Vagina (tissue), 2 donors: Measurements from ENCODE around the gene MYG1. TPM values are rescaled to one million over a fixed set of nuclear protein-coding genes. Genes with fewer than 3 reads are reported as not detected.
"Not testable (repeated sequence)": the region's sequence is repeated elsewhere in the genome, so short reads cannot be mapped to it uniquely, and the experiment has no call there.

Experiments used
- DNase-seq, 2 donors: peaks; one replicate each; pipeline ENCODE4 v3.0.0-alpha.2; 2017; ENCODE audit errors: extremely low spot score in 2 of 2
- H3K27ac ChIP-seq: fragments of 200-600 bp; sonication (generic); one replicate; pipeline ENCODE4 v1.5.1; 2019
- H3K27me3 ChIP-seq: fragments of 200-600 bp; sonication (generic); one replicate; pipeline ENCODE4 v1.5.1; 2019
- H3K36me3 ChIP-seq, 2 donors: fragments of 200-600 bp; sonication (generic); one replicate each; pipeline ENCODE4 v1.5.1; 2017 to 2019
- H3K4me1 ChIP-seq: fragments of 200-600 bp; sonication (generic); one replicate; pipeline ENCODE4 v1.5.1; 2019
- H3K4me3 ChIP-seq, 2 donors: fragments of 200-600 bp; sonication (generic); 1 replicate in 1 of 2; 2 replicates in 1 of 2; pipeline ENCODE4 v1.5.1; 2016 to 2019
- H3K9me3 ChIP-seq: fragments of 200-600 bp; sonication (generic); one replicate; pipeline ENCODE4 v1.5.1; 2019
- CTCF ChIP-seq, 3 experiments: fragments of 450-650 bp in 2 of 3; fragments of 200-600 bp in 1 of 3; sonication (generic) in 1 of 3; IDR thresholded peaks; one replicate each; pipeline ENCODE4 v1.5.1; 2017 to 2019; ENCODE audit warnings: antibody characterized with exemption in 3 of 3, mild to moderate bottlenecking in 2 of 3, moderate library complexity in 2 of 3
- POLR2A ChIP-seq, 2 donors: fragments of 450-650 bp; IDR thresholded peaks; one replicate each; pipeline ENCODE4 v1.6.1; 2017; ENCODE audit warnings: antibody characterized with exemption in 2 of 2, mild to moderate bottlenecking in 2 of 2, moderate library complexity in 2 of 2
- POLR2AphosphoS5 ChIP-seq, 2 donors: sonication (generic); formaldehyde crosslinking; IDR thresholded peaks; one replicate each; pipeline ENCODE4 v1.9.0; 2017; ENCODE audit warnings: antibody characterized with exemption in 2 of 2, mild to moderate bottlenecking in 2 of 2, low read depth in 1 of 2; ENCODE audit not compliant: insufficient read depth in 1 of 2
- intact Hi-C: fragments of 100-400 bp; cut with DNase I; formaldehyde crosslinking; loops from one replicate; pipeline ENCODE4 v1.15.1; 2023
- total RNA-seq: library from RNA; depleted of rRNA; stranded (reverse); fragments of >200 nt; gene quantifications from one replicate; pipeline ENCODE4 v1.2.3, GENCODE V29; 2016

The MYG1 gene
- total RNA-seq, 1 donor from 2014 or later = 41.5 TPM

DNA sequence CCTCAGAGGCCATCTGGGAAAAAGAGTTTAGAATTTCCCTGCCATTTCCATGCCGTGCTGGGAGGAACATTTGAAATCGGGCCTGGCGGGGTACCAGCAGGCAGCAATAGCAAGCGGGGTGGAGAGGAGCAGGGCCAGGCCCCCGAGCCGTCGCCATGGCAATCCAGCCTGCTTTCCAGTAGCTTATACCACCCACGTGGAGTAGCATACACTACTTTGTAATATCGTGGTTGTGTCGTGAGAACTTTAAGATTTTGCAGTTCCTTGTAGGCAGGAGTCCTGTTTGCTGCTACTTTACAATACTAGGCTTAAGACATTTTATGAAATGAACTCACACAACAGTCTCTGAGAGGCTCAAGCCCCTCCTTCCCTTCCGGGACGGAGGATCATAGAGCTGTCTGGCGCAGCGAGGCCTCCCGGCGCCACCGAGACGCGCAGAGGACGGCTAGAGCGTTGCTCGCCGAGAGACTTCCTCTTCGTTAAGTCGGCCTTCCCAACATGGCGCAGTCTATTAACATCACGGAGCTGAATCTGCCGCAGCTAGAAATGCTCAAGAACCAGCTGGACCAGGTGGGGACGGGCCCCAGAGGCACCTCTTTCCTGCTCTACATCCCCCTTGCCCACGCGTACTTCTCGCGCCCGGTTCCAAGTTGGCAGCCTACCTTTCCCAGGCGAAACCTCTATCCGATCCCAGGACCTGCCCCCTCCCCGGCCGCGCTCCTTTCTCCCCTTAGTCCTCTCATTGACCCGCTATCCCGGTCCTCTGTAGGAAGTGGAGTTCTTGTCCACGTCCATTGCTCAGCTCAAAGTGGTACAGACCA, 4.2 kb upstream of the MYG1 start, which contains the start of gene PFDN5:
PFDN5 (plus strand) TSS at position 473 of the 821 bp plus-strand sequence; CDS start at position 499, 26 bp downstream.
- Histone ChIP-seq H3K27me3 (no peaks in the 10 kb centered on the region), H3K27ac (peak within 1 kb of the TSS; percentile 86), H3K4me3 (peak within 1 kb of the TSS; percentile 82 to 92), H3K4me1 (peaks cover 40% of the 10 kb centered on the region), H3K36me3 (peaks cover 0 to 12% of the 10 kb centered on the region in 2 donors), H3K9me3 (no peaks in the 10 kb centered on the region)
- TF ChIP-seq CTCF (IDR thresholded peaks at IDR 0.05) = peak in 1 of 3 experiments; percentile 30
- peak; percentile 85 to 94 for TF ChIP-seq POLR2AphosphoS5 (IDR thresholded peaks at IDR 0.05; ENCODE audit: insufficient read depth in 1 of 2, low read depth in 1 of 2)
- peak in 1 of 2 donors; percentile 45 for TF ChIP-seq POLR2A (IDR thresholded peaks at IDR 0.05)
- intact Hi-C loops = no loop called here
- DNase-seq = no peak

GRCh38 chr12:53295891-53296219, 3.6 kb upstream of the MYG1 start:
- TF ChIP-seq CTCF (IDR thresholded peaks at IDR 0.05) (no peak), POLR2A (IDR thresholded peaks at IDR 0.05) (no peak), POLR2AphosphoS5 (IDR thresholded peaks at IDR 0.05; ENCODE audit: insufficient read depth in 1 of 2, low read depth in 1 of 2) (no peak)
- Histone ChIP-seq H3K27me3 (no peaks in the 10 kb centered on the region), H3K4me3 (peak overlapping the region; percentile 82 to 92), H3K27ac (peak overlapping the region; percentile 86), H3K36me3 (peaks cover 0 to 12% of the 10 kb centered on the region in 2 donors), H3K4me1 (peaks cover 45% of the 10 kb centered on the region), H3K9me3 (no peaks in the 10 kb centered on the region)
- DNase-seq = no peak
- intact Hi-C loops = no loop called here

GRCh38 chr12:53297106-53297505, 2.4 kb upstream of the MYG1 start:
- DNase-seq, H3K4me3 ChIP-seq, H3K9me3 ChIP-seq, intact Hi-C loops, H3K27me3 ChIP-seq: not testable (repeated sequence)
- peaks cover 51% of the 10 kb centered on the region for H3K4me1 ChIP-seq
- peaks cover 0 to 17% of the 10 kb centered on the region in 2 donors for H3K36me3 ChIP-seq
- peak overlapping the region; percentile 86 for H3K27ac ChIP-seq

DNA sequence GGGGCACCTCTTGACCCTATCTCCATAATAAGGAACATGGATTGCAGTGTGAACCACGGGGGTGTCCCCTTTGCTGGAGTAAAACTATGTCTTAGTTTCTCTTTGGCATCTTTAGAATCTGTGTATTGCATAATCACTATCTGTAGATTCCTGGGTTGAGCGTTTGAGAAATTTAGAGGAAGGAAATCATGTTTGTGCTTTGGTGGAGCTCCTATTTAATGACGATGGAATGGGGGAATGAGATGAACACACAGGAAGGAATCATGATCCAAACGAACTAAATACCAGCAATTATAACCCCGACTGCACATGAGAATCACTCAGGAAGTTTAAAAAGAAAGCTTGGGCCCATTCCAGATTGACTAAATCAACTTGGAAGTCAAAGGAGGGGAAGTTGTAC, 1.3 kb upstream of the MYG1 start:
- H3K27me3 ChIP-seq = no peaks in the 10 kb centered on the region
- no peak overlapping the region for H3K27ac ChIP-seq
- H3K4me1 ChIP-seq = peaks cover 54% of the 10 kb centered on the region
- TF ChIP-seq CTCF (IDR thresholded peaks at IDR 0.05) (no peak), POLR2A (IDR thresholded peaks at IDR 0.05) (no peak), POLR2AphosphoS5 (IDR thresholded peaks at IDR 0.05; ENCODE audit: insufficient read depth in 1 of 2, low read depth in 1 of 2) (no peak)
- H3K9me3 ChIP-seq = no peaks in the 10 kb centered on the region
- peaks cover 0 to 27% of the 10 kb centered on the region in 2 donors for H3K36me3 ChIP-seq
- intact Hi-C loops = no loop called here
- DNase-seq = no peak
- H3K4me3 ChIP-seq = no peak overlapping the region

- Histone ChIP-seq H3K4me1 (peaks cover 54% of the 10 kb centered on the region), H3K27ac (peak overlapping the region; percentile 65), H3K27me3 (no peaks in the 10 kb centered on the region), H3K9me3 (no peaks in the 10 kb centered on the region), H3K36me3 (peaks cover 0 to 32% of the 10 kb centered on the region in 2 donors), H3K4me3 (peak overlapping the region; percentile 62 to 66)
- intact Hi-C loops = no loop called here
- no peak for DNase-seq
- TF ChIP-seq CTCF (IDR thresholded peaks at IDR 0.05) = no peak
- TF ChIP-seq POLR2AphosphoS5 (IDR thresholded peaks at IDR 0.05; ENCODE audit: insufficient read depth in 1 of 2, low read depth in 1 of 2) = no peak
- no peak for TF ChIP-seq POLR2A (IDR thresholded peaks at IDR 0.05)
Measured at GRCh38 chr12:53299101-53299453, 418 bp upstream of the MYG1 start.
